ENCODE data around the gene PCDHGB7.

- TF ChIP-seq CTCF (IDR thresholded peaks at IDR 0.05) (no peak), POLR2A (IDR thresholded peaks at IDR 0.05) (no peak), POLR2AphosphoS5 (IDR thresholded peaks at IDR 0.05) (no peak)
Measured at GRCh38 chr5:141409598-141410306, 7.7 kb upstream of the PCDHGB7 start.

Data from breast epithelium (tissue), 3 donors.